Activated T-helper 1 cell treated with anti-CD3 and anti-CD28 coated beads, Interleukin-12 subunit alpha, Interleukin-12 subunit beta, Interleukin-2, Interleukin-4 antibody, amounts not matched to agents 30 ng/mL and 10 ng/mL and 1 ng/mL, durations not matched to agents 14 hours and 24 hours and 36 hours (primary cell): Measurements from ENCODE around the gene IDI2. TPM values are rescaled to one million over a fixed set of nuclear protein-coding genes. Genes with fewer than 3 reads are reported as not detected.
"Not testable (repeated sequence)": the region's sequence is repeated elsewhere in the genome, so short reads cannot be mapped to it uniquely, and the experiment has no call there.

Source experiments
- DNase-seq: peaks from one replicate; pipeline ENCODE4 v3.0.0; 2021; ENCODE audit warnings: low spot score
- H3K27ac Mint-ChIP-seq: one replicate; pipeline ENCODE4 v1.8.0; 2021; ENCODE audit warnings: mild to moderate bottlenecking, mixed read lengths
- H3K27me3 Mint-ChIP-seq: one replicate; pipeline ENCODE4 v1.8.0; 2022; ENCODE audit warnings: mild to moderate bottlenecking, moderate library complexity, mixed read lengths; ENCODE audit not compliant: insufficient read depth
- H3K36me3 Mint-ChIP-seq: one replicate; pipeline ENCODE4 v1.8.0; 2021; ENCODE audit warnings: low read depth, mixed read lengths
- H3K4me1 Mint-ChIP-seq: one replicate; pipeline ENCODE4 v1.8.0; 2021; ENCODE audit warnings: low read depth, mixed read lengths
- H3K4me3 Mint-ChIP-seq: one replicate; pipeline ENCODE4 v1.8.0; 2021; ENCODE audit warnings: mild to moderate bottlenecking, moderate library complexity, mixed read lengths
- H3K9me3 Mint-ChIP-seq: one replicate; pipeline ENCODE4 v1.8.0; 2021; ENCODE audit warnings: mixed read lengths
- intact Hi-C: fragments of 100-400 bp; cut with micrococcal nuclease; formaldehyde crosslinking; loops from one replicate; pipeline ENCODE4 v1.15.1; 2024
- total RNA-seq: library from RNA; stranded (reverse); gene quantifications from 2 replicates; pipeline ENCODE4 v1.2.3, GENCODE V29; 2022

IDI2 gene
- total RNA-seq, 1 donor from 2014 or later: not detected

- peaks cover 49% of the 10 kb centered on the region for H3K4me1 Mint-ChIP-seq
- H3K4me3 Mint-ChIP-seq: peak overlapping the region; percentile 85
- intact Hi-C loops: no loop called here
- H3K9me3 Mint-ChIP-seq: no peaks in the 10 kb centered on the region
- no peaks in the 10 kb centered on the region for H3K27me3 Mint-ChIP-seq
- H3K27ac Mint-ChIP-seq: peak overlapping the region; percentile 96
- peak; percentile 13 for DNase-seq
- H3K36me3 Mint-ChIP-seq: peaks cover 43% of the 10 kb centered on the region
These were observed 17.9 kb upstream of the IDI2 start for GRCh38 chr10:1043532-1043995.

- Mint-ChIP-seq H3K4me1 (peaks cover 46% of the 10 kb centered on the region), H3K9me3 (no peaks in the 10 kb centered on the region), H3K27me3 (no peaks in the 10 kb centered on the region), H3K27ac (no peak overlapping the region), H3K36me3 (peaks cover 43% of the 10 kb centered on the region), H3K4me3 (no peak overlapping the region)
- intact Hi-C loops: no loop called here
- DNase-seq: no peak
These were observed 15.9 kb upstream of the IDI2 start for GRCh38 chr10:1041514-1041913.

- no peak for DNase-seq
- peaks cover 40% of the 10 kb centered on the region for H3K4me1 Mint-ChIP-seq
- H3K27me3 Mint-ChIP-seq: no peaks in the 10 kb centered on the region
- no peak overlapping the region for H3K4me3 Mint-ChIP-seq
- peaks cover 42% of the 10 kb centered on the region for H3K36me3 Mint-ChIP-seq
- H3K27ac Mint-ChIP-seq: no peak overlapping the region
- H3K9me3 Mint-ChIP-seq: no peaks in the 10 kb centered on the region
- intact Hi-C loops: no loop called here
These were observed 14.5 kb upstream of the IDI2 start for GRCh38 chr10:1040133-1040532.

- DNase-seq, H3K9me3 Mint-ChIP-seq, H3K27me3 Mint-ChIP-seq, H3K4me3 Mint-ChIP-seq, H3K27ac Mint-ChIP-seq, intact Hi-C loops: not testable (repeated sequence)
- Mint-ChIP-seq H3K4me1 (peaks cover 26% of the 10 kb centered on the region), H3K36me3 (peaks cover 35% of the 10 kb centered on the region)
These were observed 13.1 kb upstream of the IDI2 start for GRCh38 chr10:1038769-1039168.

- Mint-ChIP-seq H3K4me3 (no peak overlapping the region), H3K9me3 (no peaks in the 10 kb centered on the region), H3K27ac (peak overlapping the region; percentile 43), H3K36me3 (peaks cover 30% of the 10 kb centered on the region), H3K27me3 (no peaks in the 10 kb centered on the region), H3K4me1 (peaks cover 18% of the 10 kb centered on the region)
- no peak for DNase-seq
- intact Hi-C loops: no loop called here
These were observed 11.4 kb upstream of the IDI2 start for GRCh38 chr10:1037098-1037497.

GRCh38 chr10:1036341-1036791, 10.7 kb upstream of the IDI2 start:
- peaks cover 18% of the 10 kb centered on the region for H3K4me1 Mint-ChIP-seq
- H3K9me3 Mint-ChIP-seq: no peaks in the 10 kb centered on the region
- peaks cover 31% of the 10 kb centered on the region for H3K36me3 Mint-ChIP-seq
- intact Hi-C loops: no loop called here
- peak overlapping the region; percentile 13 for H3K4me3 Mint-ChIP-seq
- DNase-seq: no peak
- H3K27me3 Mint-ChIP-seq: no peaks in the 10 kb centered on the region
- peak overlapping the region; percentile 61 for H3K27ac Mint-ChIP-seq

GRCh38 chr10:1035201-1035600, 9.5 kb upstream of the IDI2 start:
- intact Hi-C loops: no loop called here
- Mint-ChIP-seq H3K9me3 (no peaks in the 10 kb centered on the region), H3K27me3 (no peaks in the 10 kb centered on the region), H3K27ac (no peak overlapping the region), H3K36me3 (peaks cover 22% of the 10 kb centered on the region), H3K4me1 (peaks cover 15% of the 10 kb centered on the region), H3K4me3 (no peak overlapping the region)
- DNase-seq: no peak

- Mint-ChIP-seq H3K9me3 (no peaks in the 10 kb centered on the region), H3K4me1 (peaks cover 13% of the 10 kb centered on the region), H3K27ac (no peak overlapping the region), H3K4me3 (no peak overlapping the region), H3K27me3 (no peaks in the 10 kb centered on the region), H3K36me3 (peaks cover 20% of the 10 kb centered on the region)
- DNase-seq: no peak
- intact Hi-C loops: no loop called here
These were observed 9.1 kb upstream of the IDI2 start for GRCh38 chr10:1034758-1035157.

GRCh38 chr10:1033601-1034000, 7.9 kb upstream of the IDI2 start:
- Mint-ChIP-seq H3K4me1 (peaks cover 13% of the 10 kb centered on the region), H3K36me3 (peaks cover 20% of the 10 kb centered on the region), H3K9me3 (no peaks in the 10 kb centered on the region), H3K27ac (no peak overlapping the region), H3K4me3 (no peak overlapping the region), H3K27me3 (no peaks in the 10 kb centered on the region)
- intact Hi-C loops: no loop called here
- no peak for DNase-seq

GRCh38 chr10:1029838-1030237, 4.2 kb upstream of the IDI2 start:
- Mint-ChIP-seq H3K4me3 (no peak overlapping the region), H3K9me3 (no peaks in the 10 kb centered on the region), H3K27me3 (no peaks in the 10 kb centered on the region), H3K36me3 (peaks cover 12% of the 10 kb centered on the region), H3K4me1 (no peaks in the 10 kb centered on the region), H3K27ac (no peak overlapping the region)
- intact Hi-C loops: no loop called here
- DNase-seq: no peak

- no peaks in the 10 kb centered on the region for H3K9me3 Mint-ChIP-seq
- H3K27ac Mint-ChIP-seq: no peak overlapping the region
- no peaks in the 10 kb centered on the region for H3K4me1 Mint-ChIP-seq
- no peak for DNase-seq
- intact Hi-C loops: no loop called here
- peaks cover 9% of the 10 kb centered on the region for H3K36me3 Mint-ChIP-seq
- no peak overlapping the region for H3K4me3 Mint-ChIP-seq
- H3K27me3 Mint-ChIP-seq: no peaks in the 10 kb centered on the region
These were observed 919 bp upstream of the IDI2 start for GRCh38 chr10:1026578-1026977.

GRCh38 chr10:1024103-1024502, 1.6 kb downstream of the IDI2 start:
- H3K4me3 Mint-ChIP-seq: no peak overlapping the region
- no peaks in the 10 kb centered on the region for H3K4me1 Mint-ChIP-seq
- no peak for DNase-seq
- no peaks in the 10 kb centered on the region for H3K9me3 Mint-ChIP-seq
- no peak overlapping the region for H3K27ac Mint-ChIP-seq
- H3K27me3 Mint-ChIP-seq: no peaks in the 10 kb centered on the region
- intact Hi-C loops: no loop called here
- peaks cover 18% of the 10 kb centered on the region for H3K36me3 Mint-ChIP-seq

GRCh38 chr10:1022413-1022812, 3.2 kb downstream of the IDI2 start:
- no peaks in the 10 kb centered on the region for H3K9me3 Mint-ChIP-seq
- no peaks in the 10 kb centered on the region for H3K27me3 Mint-ChIP-seq
- DNase-seq: no peak
- H3K4me1 Mint-ChIP-seq: no peaks in the 10 kb centered on the region
- no peak overlapping the region for H3K4me3 Mint-ChIP-seq
- H3K27ac Mint-ChIP-seq: no peak overlapping the region
- peaks cover 26% of the 10 kb centered on the region for H3K36me3 Mint-ChIP-seq
- intact Hi-C loops: no loop called here

- H3K4me3 Mint-ChIP-seq: no peak overlapping the region
- DNase-seq: no peak
- no peaks in the 10 kb centered on the region for H3K9me3 Mint-ChIP-seq
- H3K27me3 Mint-ChIP-seq: no peaks in the 10 kb centered on the region
- no peaks in the 10 kb centered on the region for H3K4me1 Mint-ChIP-seq
- intact Hi-C loops: no loop called here
- peaks cover 32% of the 10 kb centered on the region for H3K36me3 Mint-ChIP-seq
- H3K27ac Mint-ChIP-seq: no peak overlapping the region
These were observed 4.7 kb downstream of the IDI2 start for GRCh38 chr10:1020958-1021357.
